Adrenal gland (tissue), 5 donors: ENCODE results near the gene TRIM24.

Experiments used
- CTCF ChIP-seq, 6 experiments: fragments of 450-650 bp in 4 of 6; fragments of 200-600 bp in 2 of 6; sonication (generic) in 1 of 6; IDR thresholded peaks; 1 replicate in 5 of 6; 2 replicates in 1 of 6; pipeline versions ENCODE4 v1.5.1 to v1.8.0; 2016 to 2021; ENCODE audit warnings: antibody characterized with exemption in 6 of 6, mild to moderate bottlenecking in 2 of 6, moderate library complexity in 1 of 6
- POLR2A ChIP-seq, 2 donors: fragments of 450-650 bp; IDR thresholded peaks; one replicate each; pipeline ENCODE4 v1.6.1; 2017; ENCODE audit warnings: antibody characterized with exemption in 2 of 2, mild to moderate bottlenecking in 2 of 2, moderate library complexity in 1 of 2
- donor health status: DM: no; HTN: no; CAD: no.

- TF ChIP-seq POLR2A (IDR thresholded peaks at IDR 0.05) (no peak), CTCF (IDR thresholded peaks at IDR 0.05) (no peak)
Observed at GRCh38 chr7:138527746-138528223, 67.7 kb downstream of the TRIM24 start.
